ENCODE measurements around the gene PTPRT.

PTPRT gene

DNA sequence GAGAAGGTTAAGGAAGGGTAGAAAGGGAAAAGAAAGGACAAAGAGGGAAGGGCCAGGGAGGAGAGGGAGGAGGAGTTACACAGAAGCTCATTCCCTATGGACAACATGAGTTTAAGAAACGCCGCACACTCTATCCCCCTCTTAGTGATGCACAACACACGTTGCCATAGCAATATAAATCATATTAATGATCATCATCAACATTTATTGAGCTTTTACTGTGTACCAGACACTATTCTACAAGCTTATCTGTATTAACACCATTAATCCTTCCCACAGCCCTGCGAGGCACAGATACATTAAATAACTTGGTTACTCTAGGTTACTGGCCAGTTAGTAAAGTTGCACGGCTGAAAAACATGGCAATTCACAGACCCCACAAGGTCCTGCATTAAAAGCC is 234.8 kb downstream of the PTPRT start:
- Histone ChIP-seq H3K9me3 (ENCODE audit: control insufficient read depth, insufficient read depth, low read depth, low read length) (0 out of 2 replicates have a peak, but pooled peaks cover 2% of the 10 kb centered on the region), H3K27ac (ENCODE audit: low read depth, low read length) (no peak overlapping the region), H3K4me1 (ENCODE audit: control insufficient read depth, insufficient read depth, low read length) (no peaks in the 10 kb centered on the region), H3K36me3 (ENCODE audit: control insufficient read depth, insufficient read depth, low read length) (no peaks in the 10 kb centered on the region), H3K27me3 (ENCODE audit: control insufficient read depth, insufficient read depth, low read length) (no peaks in the 10 kb centered on the region; the same call in 1 of the 2 replicates), H3K4me3 (ENCODE audit: low read depth, low read length) (no peak overlapping the region), H3K9ac (ENCODE audit: low read length) (no peak overlapping the region)

DNA sequence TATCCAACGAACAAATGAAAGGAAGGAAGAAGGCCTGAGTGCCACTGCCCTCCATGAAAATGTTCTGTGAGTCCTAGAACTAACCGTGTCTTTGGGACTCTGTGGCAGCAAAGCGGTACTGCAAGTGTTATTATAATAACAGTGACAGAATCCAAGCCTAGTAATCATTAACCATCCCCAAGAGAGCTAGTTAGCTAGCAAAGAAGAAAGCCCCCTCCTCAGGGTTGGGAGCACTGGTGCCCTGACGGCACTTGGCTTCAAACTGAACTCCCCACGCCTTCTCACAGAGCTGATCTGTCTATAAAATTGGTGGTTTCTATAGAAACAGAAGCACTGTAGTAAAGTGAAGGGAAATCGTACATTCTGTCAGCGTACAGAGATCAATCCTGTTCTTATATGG is 239.8 kb downstream of the PTPRT start:
- Histone ChIP-seq H3K9ac (ENCODE audit: low read length) (no peak overlapping the region), H3K9me3 (ENCODE audit: control insufficient read depth, insufficient read depth, low read depth, low read length) (no peaks in the 10 kb centered on the region), H3K27ac (ENCODE audit: low read depth, low read length) (no peak overlapping the region), H3K36me3 (ENCODE audit: control insufficient read depth, insufficient read depth, low read length) (no peaks in the 10 kb centered on the region), H3K27me3 (ENCODE audit: control insufficient read depth, insufficient read depth, low read length) (no peaks in the 10 kb centered on the region; the same call in 1 of the 2 replicates), H3K4me3 (ENCODE audit: low read depth, low read length) (no peak overlapping the region), H3K4me1 (ENCODE audit: control insufficient read depth, insufficient read depth, low read length) (no peaks in the 10 kb centered on the region)

GRCh38 chr20:42945234-42945994 is 244.3 kb downstream of the PTPRT start:
- Histone ChIP-seq H3K36me3 (ENCODE audit: control insufficient read depth, insufficient read depth, low read length) (no peaks in the 10 kb centered on the region), H3K27me3 (ENCODE audit: control insufficient read depth, insufficient read depth, low read length) (no peaks in the 10 kb centered on the region), H3K27ac (ENCODE audit: low read depth, low read length) (no peak overlapping the region), H3K4me1 (ENCODE audit: control insufficient read depth, insufficient read depth, low read length) (no peaks in the 10 kb centered on the region), H3K9ac (ENCODE audit: low read length) (no peak overlapping the region), H3K9me3 (ENCODE audit: control insufficient read depth, insufficient read depth, low read depth, low read length) (no peaks in the 10 kb centered on the region), H3K4me3 (ENCODE audit: low read depth, low read length) (no peak overlapping the region)

- H3K9me3 ChIP-seq (ENCODE audit: control insufficient read depth, insufficient read depth, low read depth, low read length), result no peaks in the 10 kb centered on the region
- no peaks in the 10 kb centered on the region for H3K27me3 ChIP-seq (ENCODE audit: control insufficient read depth, insufficient read depth, low read length)
- H3K36me3 ChIP-seq (ENCODE audit: control insufficient read depth, insufficient read depth, low read length), result no peaks in the 10 kb centered on the region
- H3K27ac ChIP-seq (ENCODE audit: low read depth, low read length), result no peak overlapping the region
- no peak overlapping the region for H3K4me3 ChIP-seq (ENCODE audit: low read depth, low read length)
- H3K9ac ChIP-seq (ENCODE audit: low read length), result no peak overlapping the region
- peaks cover under 1% of the 10 kb centered on the region; the same call in 1 of the 2 replicates for H3K4me1 ChIP-seq (ENCODE audit: control insufficient read depth, insufficient read depth, low read length)
These were observed 248.1 kb downstream of the PTPRT start for GRCh38 chr20:42941629-42942028.

DNA sequence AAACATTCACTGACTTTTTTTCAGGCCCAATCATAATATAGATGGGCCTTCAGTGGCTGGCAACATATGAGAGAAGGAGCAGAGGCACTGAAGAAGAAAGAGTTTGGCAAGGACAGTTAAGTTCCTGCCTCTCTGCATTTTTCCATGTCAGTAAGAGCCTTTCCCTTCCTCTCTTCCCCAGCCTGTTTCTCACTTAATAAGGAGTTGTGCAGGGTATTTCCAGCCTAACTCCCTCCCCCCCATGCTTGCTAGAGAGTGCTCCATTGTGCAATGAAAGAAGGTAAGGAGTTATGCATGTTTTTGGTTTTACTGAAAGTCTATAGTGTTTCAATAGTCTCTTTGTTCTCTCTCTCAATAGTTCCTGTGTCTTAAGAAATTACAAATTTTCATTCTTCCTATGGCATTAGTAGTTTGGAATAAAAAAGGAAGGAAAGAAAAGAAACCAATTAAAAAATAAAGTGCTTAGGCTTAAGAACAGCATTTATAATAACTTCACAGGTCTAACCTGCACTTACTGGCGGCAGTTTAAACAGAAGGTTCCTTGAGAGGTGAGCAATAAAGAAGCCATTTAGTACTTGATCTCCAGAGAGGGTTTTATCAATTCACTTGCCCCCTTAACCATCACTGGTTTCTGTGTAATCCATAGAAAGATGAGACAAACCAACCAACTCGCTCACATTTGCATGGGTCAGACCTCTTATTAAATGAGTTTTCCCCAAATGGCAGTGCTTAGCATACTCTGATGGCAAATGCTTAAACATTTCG is 251.1 kb downstream of the PTPRT start:
- Histone ChIP-seq H3K27ac (ENCODE audit: low read depth, low read length) (no peak overlapping the region), H3K9me3 (ENCODE audit: control insufficient read depth, insufficient read depth, low read depth, low read length) (no peaks in the 10 kb centered on the region), H3K27me3 (ENCODE audit: control insufficient read depth, insufficient read depth, low read length) (no peaks in the 10 kb centered on the region), H3K4me1 (ENCODE audit: control insufficient read depth, insufficient read depth, low read length) (peaks cover 8% of the 10 kb centered on the region; the same call in 1 of the 2 replicates), H3K36me3 (ENCODE audit: control insufficient read depth, insufficient read depth, low read length) (no peaks in the 10 kb centered on the region), H3K9ac (ENCODE audit: low read length) (no peak overlapping the region), H3K4me3 (ENCODE audit: low read depth, low read length) (no peak overlapping the region)

DNA sequence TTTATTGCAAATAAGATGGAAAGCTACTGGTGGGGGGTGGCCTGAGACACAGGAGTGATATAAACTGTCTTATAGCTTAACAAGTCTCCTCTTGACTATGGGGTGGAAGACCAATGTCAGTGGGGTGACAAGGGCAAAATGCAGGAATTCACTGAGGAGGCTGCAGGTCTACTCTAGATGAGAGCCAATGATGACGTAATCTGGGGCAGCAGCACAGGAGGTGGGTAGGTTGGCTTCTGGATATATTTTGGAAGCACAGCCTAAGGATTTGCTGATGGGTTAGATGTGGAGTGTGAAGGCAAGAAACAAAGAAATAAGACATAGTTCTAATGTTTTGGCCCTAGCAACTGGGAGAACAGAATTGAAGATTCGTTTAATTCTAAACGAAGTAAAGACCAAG is 253.2 kb downstream of the PTPRT start:
- Histone ChIP-seq H3K9me3 (ENCODE audit: control insufficient read depth, insufficient read depth, low read depth, low read length) (no peaks in the 10 kb centered on the region), H3K4me1 (ENCODE audit: control insufficient read depth, insufficient read depth, low read length) (peaks cover 8% of the 10 kb centered on the region; the same call in 1 of the 2 replicates), H3K9ac (ENCODE audit: low read length) (no peak overlapping the region), H3K27ac (ENCODE audit: low read depth, low read length) (no peak overlapping the region), H3K36me3 (ENCODE audit: control insufficient read depth, insufficient read depth, low read length) (no peaks in the 10 kb centered on the region), H3K27me3 (ENCODE audit: control insufficient read depth, insufficient read depth, low read length) (no peaks in the 10 kb centered on the region), H3K4me3 (ENCODE audit: low read depth, low read length) (no peak overlapping the region)

DNA sequence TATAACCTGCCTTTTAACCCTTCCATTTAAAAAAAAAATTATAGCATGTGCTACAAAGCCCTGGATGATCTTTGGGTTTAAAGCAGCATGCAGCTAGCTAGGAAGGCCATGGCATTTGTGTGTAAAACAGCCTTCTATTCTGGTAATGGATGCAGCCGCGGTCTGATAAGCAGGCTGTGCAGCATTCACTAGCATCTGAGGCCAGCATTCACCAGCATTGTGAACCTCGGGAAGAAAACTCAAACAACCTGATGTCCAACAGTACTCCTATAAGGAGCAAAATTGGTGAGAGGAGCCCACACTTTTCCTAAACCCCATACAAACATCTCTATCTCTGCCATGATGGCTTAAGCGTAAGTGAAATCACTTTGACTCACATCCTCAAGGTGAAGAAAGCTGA is 265.5 kb downstream of the PTPRT start:
- no peak overlapping the region for H3K9ac ChIP-seq (ENCODE audit: low read length)
- H3K27ac ChIP-seq (ENCODE audit: low read depth, low read length), result no peak overlapping the region
- no peaks in the 10 kb centered on the region for H3K27me3 ChIP-seq (ENCODE audit: control insufficient read depth, insufficient read depth, low read length)
- no peak overlapping the region for H3K4me3 ChIP-seq (ENCODE audit: low read depth, low read length)
- H3K4me1 ChIP-seq (ENCODE audit: control insufficient read depth, insufficient read depth, low read length), result no peaks in the 10 kb centered on the region
- H3K9me3 ChIP-seq (ENCODE audit: control insufficient read depth, insufficient read depth, low read depth, low read length), result no peaks in the 10 kb centered on the region; the same call in 1 of the 2 replicates
- H3K36me3 ChIP-seq (ENCODE audit: control insufficient read depth, insufficient read depth, low read length), result no peaks in the 10 kb centered on the region

- no peaks in the 10 kb centered on the region; the same call in 1 of the 2 replicates for H3K9me3 ChIP-seq (ENCODE audit: control insufficient read depth, insufficient read depth, low read depth, low read length)
- H3K27ac ChIP-seq (ENCODE audit: low read depth, low read length), result no peak overlapping the region
- no peaks in the 10 kb centered on the region for H3K36me3 ChIP-seq (ENCODE audit: control insufficient read depth, insufficient read depth, low read length)
- no peaks in the 10 kb centered on the region for H3K4me1 ChIP-seq (ENCODE audit: control insufficient read depth, insufficient read depth, low read length)
- no peak overlapping the region for H3K4me3 ChIP-seq (ENCODE audit: low read depth, low read length)
- no peaks in the 10 kb centered on the region for H3K27me3 ChIP-seq (ENCODE audit: control insufficient read depth, insufficient read depth, low read length)
- H3K9ac ChIP-seq (ENCODE audit: low read length), result no peak overlapping the region
These were observed 266.3 kb downstream of the PTPRT start for GRCh38 chr20:42923348-42923918.

DNA sequence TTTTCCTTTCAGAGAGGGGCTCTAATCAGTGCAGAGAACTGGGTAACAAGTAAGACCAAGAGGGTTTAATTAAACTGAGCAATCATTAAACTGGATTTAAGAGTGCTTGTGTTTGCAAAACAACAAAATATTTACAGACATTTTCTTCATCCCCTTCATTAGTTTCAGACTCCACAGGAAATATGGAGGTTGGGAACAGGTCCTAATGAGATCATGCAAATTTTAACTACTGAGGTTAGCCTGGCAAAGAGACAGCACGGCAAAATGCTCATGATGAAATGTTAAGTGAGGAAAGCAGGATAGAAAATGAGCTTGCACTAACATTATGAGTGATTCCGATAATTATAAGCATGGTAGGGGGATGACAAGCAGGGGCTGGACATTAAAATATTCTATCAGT is 268.9 kb downstream of the PTPRT start:
- Histone ChIP-seq H3K9me3 (ENCODE audit: control insufficient read depth, insufficient read depth, low read depth, low read length) (peaks cover 4% of the 10 kb centered on the region; the same call in 1 of the 2 replicates), H3K27me3 (ENCODE audit: control insufficient read depth, insufficient read depth, low read length) (no peaks in the 10 kb centered on the region), H3K4me3 (ENCODE audit: low read depth, low read length) (no peak overlapping the region), H3K4me1 (ENCODE audit: control insufficient read depth, insufficient read depth, low read length) (no peaks in the 10 kb centered on the region), H3K9ac (ENCODE audit: low read length) (no peak overlapping the region), H3K36me3 (ENCODE audit: control insufficient read depth, insufficient read depth, low read length) (no peaks in the 10 kb centered on the region), H3K27ac (ENCODE audit: low read depth, low read length) (no peak overlapping the region)

DNA sequence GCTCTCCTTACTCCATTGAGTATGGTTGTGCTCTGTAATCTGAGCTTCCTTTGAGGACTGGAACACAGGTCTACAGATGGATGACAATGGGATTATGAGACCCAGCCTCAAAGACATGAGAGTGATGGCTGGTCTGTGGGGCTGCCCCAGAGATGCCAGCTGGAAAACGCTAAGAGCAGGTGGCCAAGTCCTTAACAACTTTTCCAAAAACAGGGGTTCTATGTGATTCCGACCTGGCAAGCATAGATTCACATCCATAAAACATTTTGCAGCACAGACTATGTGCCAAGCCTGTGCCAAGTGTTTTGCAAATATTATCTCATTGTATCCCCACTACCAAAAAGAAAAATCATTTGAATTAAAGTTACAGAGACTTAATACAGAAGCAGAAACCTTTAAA is 270.4 kb downstream of the PTPRT start:
- H3K36me3 ChIP-seq (ENCODE audit: control insufficient read depth, insufficient read depth, low read length), result no peaks in the 10 kb centered on the region
- no peak overlapping the region for H3K4me3 ChIP-seq (ENCODE audit: low read depth, low read length)
- H3K4me1 ChIP-seq (ENCODE audit: control insufficient read depth, insufficient read depth, low read length), result no peaks in the 10 kb centered on the region
- H3K27ac ChIP-seq (ENCODE audit: low read depth, low read length), result no peak overlapping the region
- H3K27me3 ChIP-seq (ENCODE audit: control insufficient read depth, insufficient read depth, low read length), result no peaks in the 10 kb centered on the region
- peaks cover 4% of the 10 kb centered on the region; the same call in 1 of the 2 replicates for H3K9me3 ChIP-seq (ENCODE audit: control insufficient read depth, insufficient read depth, low read depth, low read length)
- no peak overlapping the region for H3K9ac ChIP-seq (ENCODE audit: low read length)

DNA sequence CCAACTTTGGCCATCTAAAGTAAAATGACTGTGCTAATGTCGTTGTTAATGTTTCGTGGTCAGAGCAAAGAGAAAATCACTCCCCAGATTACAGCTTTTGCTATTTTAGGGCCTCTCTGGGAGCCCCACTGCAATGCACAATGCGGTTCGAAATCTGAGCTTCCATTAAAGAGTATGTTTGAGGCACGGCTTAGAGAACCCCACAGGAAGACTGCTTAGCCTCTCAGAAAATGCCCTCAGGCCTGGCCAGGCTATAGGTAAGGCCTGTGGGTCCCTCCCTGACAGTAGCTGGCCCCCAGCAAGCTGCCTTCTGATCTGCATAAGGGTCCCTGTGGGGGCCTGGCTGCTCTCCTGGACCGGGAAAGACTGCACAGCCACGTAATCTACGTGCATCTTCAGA is 274.6 kb downstream of the PTPRT start:
- H3K27me3 ChIP-seq (ENCODE audit: control insufficient read depth, insufficient read depth, low read length), result no peaks in the 10 kb centered on the region
- no peak overlapping the region for H3K9ac ChIP-seq (ENCODE audit: low read length)
- H3K27ac ChIP-seq (ENCODE audit: low read depth, low read length), result no peak overlapping the region
- no peak overlapping the region for H3K4me3 ChIP-seq (ENCODE audit: low read depth, low read length)
- no peaks in the 10 kb centered on the region for H3K4me1 ChIP-seq (ENCODE audit: control insufficient read depth, insufficient read depth, low read length)
- H3K9me3 ChIP-seq (ENCODE audit: control insufficient read depth, insufficient read depth, low read depth, low read length), result peaks cover 4% of the 10 kb centered on the region; the same call in 1 of the 2 replicates
- H3K36me3 ChIP-seq (ENCODE audit: control insufficient read depth, insufficient read depth, low read length), result no peaks in the 10 kb centered on the region

Data from HUES6 (cell line).